Sigmoid colon (tissue), 4 donors: ENCODE measurements around the gene PDXDC1.
"Not testable (repeated sequence)": the region's sequence is repeated elsewhere in the genome, so short reads cannot be mapped to it uniquely, and the experiment has no call there.

Experiments used
- EP300 ChIP-seq, 4 donors: sonication (generic); formaldehyde crosslinking; IDR thresholded peaks; one replicate each; pipeline ENCODE4 v1.6.1; 2017; ENCODE audit warnings: antibody characterized with exemption in 4 of 4
- POLR2A ChIP-seq, 2 donors: fragments of 450-650 bp; IDR thresholded peaks; one replicate each; pipeline ENCODE4 v1.6.1; 2016; ENCODE audit warnings: antibody characterized with exemption in 2 of 2, mild to moderate bottlenecking in 2 of 2, moderate library complexity in 2 of 2
- POLR2AphosphoS5 ChIP-seq, 4 donors: sonication (generic); formaldehyde crosslinking; IDR thresholded peaks; one replicate each; pipeline ENCODE4 v1.6.1; 2017; ENCODE audit warnings: antibody characterized with exemption in 4 of 4
- TF ChIP-seq, protein P1 (sequence below), 4 experiments: fragments of 450-650 bp in 3 of 4; fragments of 200-600 bp in 1 of 4; IDR thresholded peaks; one replicate each; pipeline ENCODE4 v1.5.1; 2016 to 2019; ENCODE audit warnings: antibody characterized with exemption in 4 of 4, mild to moderate bottlenecking in 3 of 4, moderate library complexity in 2 of 4

DNA sequence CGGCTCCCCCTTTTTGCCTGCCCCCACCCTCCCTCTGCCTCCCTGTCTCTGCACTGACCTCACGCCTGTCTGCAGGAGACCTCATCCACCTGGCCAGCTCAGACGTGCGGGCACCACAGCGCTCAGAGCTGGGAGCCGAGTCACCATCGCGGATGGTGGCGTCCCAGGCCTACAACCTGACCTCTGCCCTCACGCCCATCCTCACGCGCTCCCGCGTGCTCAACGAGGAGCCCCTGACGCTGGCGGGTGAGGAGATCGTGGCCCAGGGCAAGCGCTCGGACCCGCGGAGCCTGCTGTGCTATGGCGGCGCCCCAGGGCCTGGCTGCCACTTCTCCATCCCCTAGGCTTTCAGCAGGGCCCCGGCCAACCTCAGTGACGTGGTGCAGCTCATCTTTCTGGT, 45.6 kb upstream of the PDXDC1 start:
- TF ChIP-seq POLR2A, EP300, POLR2AphosphoS5 (IDR thresholded peaks at IDR 0.05): not testable (repeated sequence)
- TF ChIP-seq, protein P1, sequence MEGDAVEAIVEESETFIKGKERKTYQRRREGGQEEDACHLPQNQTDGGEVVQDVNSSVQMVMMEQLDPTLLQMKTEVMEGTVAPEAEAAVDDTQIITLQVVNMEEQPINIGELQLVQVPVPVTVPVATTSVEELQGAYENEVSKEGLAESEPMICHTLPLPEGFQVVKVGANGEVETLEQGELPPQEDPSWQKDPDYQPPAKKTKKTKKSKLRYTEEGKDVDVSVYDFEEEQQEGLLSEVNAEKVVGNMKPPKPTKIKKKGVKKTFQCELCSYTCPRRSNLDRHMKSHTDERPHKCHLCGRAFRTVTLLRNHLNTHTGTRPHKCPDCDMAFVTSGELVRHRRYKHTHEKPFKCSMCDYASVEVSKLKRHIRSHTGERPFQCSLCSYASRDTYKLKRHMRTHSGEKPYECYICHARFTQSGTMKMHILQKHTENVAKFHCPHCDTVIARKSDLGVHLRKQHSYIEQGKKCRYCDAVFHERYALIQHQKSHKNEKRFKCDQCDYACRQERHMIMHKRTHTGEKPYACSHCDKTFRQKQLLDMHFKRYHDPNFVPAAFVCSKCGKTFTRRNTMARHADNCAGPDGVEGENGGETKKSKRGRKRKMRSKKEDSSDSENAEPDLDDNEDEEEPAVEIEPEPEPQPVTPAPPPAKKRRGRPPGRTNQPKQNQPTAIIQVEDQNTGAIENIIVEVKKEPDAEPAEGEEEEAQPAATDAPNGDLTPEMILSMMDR (IDR thresholded peaks at IDR 0.05): not testable (repeated sequence)
